ENCODE measurements around the gene CSPG5.

CSPG5 gene

DNA sequence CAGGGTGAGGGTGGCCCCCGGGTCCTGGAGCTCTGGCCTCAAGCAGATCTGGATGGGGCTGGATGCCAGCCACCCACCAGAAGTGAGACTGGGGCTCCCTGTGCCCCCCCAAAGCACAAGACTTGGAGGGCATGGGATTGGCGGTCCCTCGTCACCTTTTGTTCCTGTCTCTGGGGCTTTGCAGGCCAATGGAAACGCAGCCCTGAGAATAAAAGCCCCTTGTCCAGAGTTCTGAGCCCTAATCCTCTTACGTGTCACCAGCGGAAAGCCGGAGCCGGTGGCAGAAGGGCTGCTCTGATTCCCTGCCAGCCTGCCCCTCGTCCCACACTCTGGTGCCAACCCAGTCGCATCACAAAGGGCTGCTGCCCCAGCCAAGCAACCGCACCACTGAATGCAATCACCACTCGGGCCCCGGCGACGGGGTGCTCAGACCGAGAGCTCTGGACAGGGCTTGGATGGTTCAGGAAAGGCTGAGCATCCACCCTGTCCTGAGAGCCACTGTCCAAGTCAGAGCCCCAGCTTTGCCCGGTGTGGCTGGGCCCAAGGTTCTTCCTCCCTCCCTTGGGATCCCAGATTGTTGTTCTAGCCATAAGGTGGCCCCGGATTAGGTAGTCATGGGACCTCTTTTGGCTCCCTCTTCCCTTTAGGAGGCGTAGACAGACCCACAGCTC is 42.3 kb downstream of the CSPG5 start:
- FAIRE-seq: no peak

DNA sequence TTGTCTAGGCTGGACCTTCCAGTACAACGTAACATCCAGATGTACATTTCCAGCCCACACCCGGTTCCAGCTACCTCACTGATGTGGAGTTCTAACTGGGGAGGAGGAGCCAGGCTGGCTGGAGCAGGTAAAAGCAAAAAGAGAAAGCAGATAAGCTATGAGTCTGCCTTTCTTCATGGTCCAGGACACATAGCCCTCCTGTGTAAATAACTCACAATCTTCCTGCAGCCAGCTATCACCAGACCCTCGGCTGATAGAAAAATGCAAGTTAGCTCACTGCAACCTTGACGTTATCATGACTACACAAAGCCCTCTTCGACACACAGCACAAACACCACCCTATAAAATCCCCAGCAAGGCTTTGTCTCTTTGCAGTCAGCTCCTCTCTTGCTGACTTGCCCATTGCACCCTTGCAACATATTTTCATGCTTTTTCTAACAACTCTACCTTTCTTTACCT is 44.6 kb downstream of the CSPG5 start:
- FAIRE-seq: no peak

DNA sequence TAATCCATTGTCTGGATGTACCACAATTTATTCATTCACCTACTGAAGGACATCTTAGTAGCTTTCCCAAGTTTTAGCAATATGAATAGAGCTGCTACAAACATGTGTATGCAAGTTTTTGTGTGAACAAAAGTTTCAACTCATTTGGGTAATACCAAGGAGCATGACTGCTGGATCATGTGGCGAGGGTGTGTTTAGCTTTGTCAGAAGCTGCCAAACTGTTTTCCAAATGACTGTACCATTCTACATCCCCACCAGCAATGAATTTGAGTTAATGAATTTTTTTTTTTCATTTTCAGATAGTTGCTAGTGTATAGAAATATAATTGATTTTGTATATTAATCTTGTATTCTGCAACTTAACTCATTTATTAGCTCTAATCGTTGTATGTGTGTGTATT is 45.2 kb downstream of the CSPG5 start:
- FAIRE-seq: no peak

DNA sequence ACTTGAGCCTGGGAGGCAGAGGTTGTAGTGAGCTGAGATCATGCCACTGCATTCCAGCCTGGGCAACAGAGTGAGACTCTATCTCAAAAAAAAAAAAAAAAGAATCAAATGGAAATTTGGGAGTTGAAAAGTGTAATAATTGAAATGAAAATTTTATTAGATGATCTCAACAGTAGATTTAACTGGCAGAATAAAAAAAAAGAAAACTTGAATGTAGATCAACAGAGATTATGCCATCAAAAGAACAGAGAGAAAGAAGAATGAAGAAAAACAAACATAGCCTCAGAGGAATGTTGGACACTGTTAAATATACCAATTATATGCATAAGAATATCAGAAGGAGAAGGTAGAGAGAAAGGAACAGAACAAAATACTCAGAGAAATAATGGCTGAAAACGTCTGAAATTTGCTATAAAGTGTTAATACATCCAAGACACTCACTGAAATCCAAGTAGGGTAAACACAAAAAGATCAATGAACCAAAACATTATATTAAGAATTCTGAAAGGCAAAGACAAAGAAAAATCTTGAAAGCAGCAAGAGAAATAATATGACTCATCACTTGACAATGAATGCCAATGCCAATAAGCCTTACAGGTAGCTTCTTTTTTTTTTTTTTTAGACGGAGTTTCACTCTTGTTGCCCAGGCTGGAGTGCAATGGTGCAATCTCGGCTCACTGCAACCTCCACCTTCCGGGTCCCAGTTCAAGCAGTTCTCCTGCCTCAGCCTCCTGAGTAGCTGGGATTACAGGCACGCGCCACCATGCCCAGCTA is 50.5 kb downstream of the CSPG5 start:
- FAIRE-seq: no peak

DNA sequence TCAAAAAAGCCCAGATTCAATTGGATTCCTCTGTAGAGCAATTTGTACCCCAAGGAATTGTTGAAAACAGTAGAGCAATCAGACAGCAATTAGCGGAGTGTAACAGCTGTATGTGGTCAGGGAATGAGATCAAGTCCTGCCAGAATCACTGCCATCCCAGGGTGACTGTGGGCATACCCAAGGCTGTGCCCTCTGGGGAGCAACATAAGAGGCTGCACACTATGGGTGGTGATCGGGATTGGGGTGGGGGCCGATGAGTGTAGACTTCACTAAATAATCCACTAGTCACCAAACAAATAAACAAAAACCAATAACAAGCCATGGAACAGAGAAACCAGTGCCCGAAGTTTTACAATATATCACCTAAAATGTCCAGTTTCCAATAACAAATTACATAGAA is 53.0 kb downstream of the CSPG5 start:
- FAIRE-seq: no peak

DNA sequence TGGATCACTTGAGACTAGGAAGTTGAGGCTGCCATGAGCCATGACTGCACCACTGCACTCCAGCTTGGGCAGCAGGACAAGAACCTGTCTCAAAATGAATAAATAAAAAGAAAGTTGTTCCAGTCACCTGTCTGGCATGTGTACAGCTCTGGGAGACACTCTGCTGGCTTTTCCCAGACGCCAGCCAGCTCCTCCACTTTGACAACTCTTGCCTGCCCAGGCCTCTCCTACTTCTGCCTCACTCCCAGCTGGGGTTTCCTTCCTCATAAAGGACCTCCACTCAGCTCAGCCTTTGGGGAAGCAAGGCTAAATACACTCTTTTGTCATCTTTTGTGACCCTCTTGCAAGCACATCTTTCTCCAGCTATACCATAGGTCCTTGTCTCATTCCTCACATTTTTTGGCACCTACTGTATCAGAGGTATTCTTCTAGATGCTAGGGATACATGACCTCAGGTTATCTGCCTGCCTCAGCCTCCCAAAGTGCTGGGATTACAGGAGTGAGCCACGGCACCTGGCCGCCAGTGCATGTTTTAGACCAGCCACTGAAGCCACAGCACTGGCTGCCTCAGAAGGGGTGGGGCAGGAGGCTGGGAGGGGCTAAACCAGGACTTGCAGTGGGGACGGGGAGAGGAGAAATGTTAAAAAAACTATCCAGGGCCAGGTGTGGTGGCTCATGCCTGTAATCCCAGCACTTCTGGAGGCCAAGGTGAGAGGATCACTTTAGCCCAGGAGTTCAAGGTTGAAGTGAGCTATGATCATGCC is 55.2 kb downstream of the CSPG5 start:
- FAIRE-seq: no peak

DNA sequence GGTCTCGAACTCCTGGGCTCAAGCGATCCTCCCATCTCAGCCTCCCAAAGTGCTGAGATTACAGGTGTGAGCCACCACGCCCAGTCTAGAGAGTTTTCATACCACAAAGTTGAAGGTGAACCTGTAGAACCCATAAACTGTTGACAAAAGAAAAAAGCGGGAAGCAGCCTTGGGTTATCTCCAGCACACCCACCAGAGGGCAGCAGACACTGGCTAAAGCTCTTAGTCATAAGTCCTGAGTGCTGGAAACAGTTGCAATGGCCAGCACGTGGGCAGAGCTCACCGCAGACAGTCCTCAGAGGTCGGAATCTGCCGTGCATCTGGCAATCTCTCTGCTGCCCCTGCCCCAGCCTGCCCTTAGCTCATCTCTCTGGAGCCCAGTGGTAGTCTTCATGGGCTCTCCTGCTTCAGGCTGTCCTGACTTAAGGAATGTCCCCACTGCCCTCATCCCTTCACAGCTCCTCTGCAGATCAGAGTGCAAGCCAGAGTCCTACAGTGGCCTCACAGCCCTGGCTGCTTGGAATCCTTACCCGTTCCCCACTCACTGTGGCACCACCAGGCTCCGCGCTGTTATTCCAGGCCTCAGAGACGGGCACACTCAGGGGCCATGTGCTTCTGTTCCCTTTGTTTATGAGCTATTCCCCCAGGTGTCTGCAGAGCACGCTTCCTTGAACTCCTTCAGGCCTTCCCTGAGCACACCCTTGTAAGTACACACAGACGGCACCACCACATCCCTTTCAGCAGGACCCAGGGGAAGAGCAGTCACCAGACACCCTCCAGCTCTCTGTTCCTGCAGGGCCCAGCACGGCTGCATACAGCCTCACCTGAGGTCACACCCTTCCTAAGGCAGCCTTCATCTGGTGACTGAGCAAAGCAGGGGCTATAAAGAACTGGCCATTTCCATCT is 56.3 kb downstream of the CSPG5 start:
- no peak for FAIRE-seq

DNA sequence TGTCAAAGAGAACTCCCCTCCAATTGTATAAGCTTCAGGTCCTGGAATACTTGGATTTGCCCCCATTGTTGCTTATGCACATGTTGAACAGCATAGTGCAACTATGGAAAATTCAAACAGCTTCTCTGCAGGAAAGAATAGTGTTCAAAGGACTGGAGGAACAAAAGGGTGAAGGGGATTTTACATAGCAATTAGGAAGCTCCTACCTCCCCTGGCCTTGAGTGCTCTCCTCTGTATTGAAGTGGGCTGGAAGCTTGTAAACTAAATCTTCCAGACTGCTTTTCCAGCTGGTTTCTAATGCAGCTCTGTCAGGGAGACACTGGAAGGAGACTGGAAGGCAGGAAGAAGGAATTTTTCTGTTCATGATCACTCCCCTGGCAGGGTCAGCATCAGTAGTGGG is 57.9 kb downstream of the CSPG5 start:
- FAIRE-seq: no peak

DNA sequence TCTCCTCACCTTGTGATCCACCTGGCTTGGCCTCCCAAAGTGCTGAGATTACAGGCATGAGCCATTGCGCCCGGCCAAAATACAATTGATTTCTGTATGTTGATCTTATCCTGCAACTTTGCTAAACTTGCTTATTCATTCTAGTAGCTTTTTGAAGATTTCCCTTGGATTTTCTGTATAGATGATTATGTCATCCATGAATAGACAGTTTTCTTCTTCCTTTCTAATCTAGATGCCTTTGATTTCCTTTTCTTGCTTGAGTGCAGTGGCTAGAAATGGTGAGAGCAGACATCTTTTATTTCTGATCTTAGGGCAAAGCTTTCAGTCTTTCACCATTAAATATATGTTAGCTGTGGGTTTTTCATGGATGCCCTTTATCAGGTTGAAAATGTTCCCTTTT is 60.7 kb downstream of the CSPG5 start:
- no peak for FAIRE-seq

DNA sequence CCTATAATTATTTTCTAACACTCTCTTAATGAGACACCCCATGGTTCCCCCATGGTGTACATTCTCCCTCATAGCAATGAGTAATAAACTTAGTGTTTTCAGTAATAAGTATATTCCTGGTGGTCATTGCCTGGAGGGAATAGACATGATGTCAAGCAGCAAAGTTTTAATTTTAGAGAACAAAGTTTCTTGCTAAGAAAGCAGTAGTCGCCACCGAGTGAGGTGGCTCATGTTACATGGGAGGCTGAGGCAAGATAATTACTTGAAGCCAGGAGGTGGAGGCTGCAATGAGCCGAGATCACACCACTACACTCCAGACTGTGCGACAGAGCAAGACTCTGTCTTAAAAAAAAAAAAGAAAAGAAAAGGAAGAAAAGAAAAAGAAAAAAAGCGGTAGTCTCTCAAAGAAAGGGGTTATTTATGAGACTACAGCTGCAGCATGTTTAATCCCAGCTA is 62.8 kb downstream of the CSPG5 start:
- no peak for FAIRE-seq

DNA sequence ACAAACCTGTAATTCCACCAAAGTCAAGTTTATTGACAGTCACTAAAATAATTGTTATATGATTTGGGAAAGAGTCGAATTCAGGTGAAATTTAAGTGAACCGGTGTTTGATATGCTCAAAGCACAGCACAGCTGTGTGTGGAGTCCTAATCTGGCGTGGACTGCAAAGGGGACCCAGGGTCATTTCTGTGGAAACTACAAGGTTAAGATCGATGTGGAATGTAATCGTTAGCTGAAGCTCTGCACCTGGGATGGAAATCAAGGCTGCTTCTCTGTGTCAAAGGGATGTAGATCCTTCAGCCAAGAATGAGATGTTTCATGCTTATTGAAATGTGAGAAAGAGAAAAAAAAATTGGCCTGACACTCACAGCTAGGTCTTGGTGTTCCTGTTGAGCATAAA is 63.6 kb downstream of the CSPG5 start:
- FAIRE-seq: no peak

DNA sequence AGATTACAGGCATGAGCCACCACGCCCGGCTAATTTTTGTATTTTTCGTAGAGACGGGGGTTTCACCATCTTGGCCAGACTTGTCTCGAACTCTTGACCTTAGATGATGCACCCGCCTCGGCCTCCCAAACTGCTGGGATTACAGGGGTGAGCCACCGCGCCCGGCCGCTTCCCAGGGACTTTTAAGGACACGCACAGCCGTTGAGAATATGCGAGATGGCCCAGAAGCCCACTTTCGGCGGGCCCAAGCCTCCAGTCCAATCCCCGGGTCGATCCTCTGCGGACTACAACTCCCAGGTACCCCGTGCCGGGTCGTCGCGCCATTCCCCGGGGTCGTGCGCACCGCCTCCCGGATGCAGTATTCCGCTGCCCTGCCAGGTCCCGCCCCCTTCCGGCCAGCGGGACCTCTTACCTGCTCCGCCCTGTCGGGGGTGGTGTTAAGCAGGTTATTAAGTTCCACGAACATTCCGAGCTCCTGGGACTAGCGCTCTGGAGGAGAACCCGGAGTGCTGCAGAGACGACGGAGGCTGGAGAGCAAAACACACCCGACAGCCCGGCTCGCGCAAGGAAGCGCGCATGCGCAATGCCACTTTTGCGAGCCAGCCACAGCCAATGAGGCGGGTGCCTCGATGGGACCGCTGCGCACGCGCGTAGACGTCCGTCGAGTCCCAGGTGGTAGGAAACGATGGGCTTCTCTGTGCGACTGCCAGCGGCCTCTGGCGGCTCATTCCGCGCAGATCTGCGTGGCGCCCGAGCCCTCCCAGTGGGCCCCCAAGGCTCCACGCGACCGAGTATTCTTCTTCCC is 65.3 kb downstream of the CSPG5 start, which contains the start of gene ELP6:
Gene ELP6, minus strand, starts transcription at position 588 of the 805 bp plus-strand sequence. Its CDS starts 122 bp downstream, at position 466.
- no peak for FAIRE-seq

DNA sequence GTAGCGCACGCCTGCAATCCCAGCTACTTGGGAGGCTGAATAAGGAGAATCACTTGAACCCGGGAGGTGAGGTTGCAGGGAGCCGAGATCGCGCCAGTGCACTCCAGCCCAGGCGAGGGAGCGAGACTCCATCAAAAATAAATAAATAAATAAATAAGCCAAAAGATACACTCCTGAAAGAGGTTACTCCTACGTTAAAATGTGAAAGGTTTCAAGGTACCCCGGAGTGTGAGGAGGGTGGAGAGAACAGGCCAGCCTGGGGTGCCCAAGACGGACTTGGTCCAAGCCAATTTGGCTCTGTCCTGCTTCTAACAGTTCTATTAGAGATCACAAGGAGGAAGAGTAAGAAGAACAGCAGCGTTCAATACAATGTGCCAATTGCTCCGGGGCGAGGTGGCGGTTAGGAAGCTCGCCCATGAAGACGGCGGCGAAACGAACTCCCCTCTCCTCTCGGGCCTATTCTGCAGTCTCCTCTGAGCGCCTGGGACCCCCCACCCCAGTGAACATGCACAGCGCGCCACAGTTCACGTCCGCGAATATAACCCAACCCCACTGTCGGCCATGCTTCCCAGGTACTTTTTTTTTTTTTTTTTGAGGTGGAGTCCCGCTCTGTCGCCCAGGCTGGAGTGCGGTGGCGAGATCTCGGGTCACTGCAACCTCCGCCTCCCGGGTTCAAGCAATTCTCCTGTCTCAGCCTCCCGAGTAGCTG is 66.1 kb downstream of the CSPG5 start:
- FAIRE-seq: no peak

Measured in colon (tissue), 2 donors.